GM19023 (cell line): ENCODE measurements around the gene CPEB1.

Experiments
- ATAC-seq: cut with Tn5 transposase; IDR thresholded peaks from one replicate; pipeline ENCODE4 v1.9.1; 2021; ENCODE audit warnings: mild to moderate bottlenecking, moderate library complexity; ENCODE audit not compliant: unreplicated experiment

CPEB1 gene

DNA sequence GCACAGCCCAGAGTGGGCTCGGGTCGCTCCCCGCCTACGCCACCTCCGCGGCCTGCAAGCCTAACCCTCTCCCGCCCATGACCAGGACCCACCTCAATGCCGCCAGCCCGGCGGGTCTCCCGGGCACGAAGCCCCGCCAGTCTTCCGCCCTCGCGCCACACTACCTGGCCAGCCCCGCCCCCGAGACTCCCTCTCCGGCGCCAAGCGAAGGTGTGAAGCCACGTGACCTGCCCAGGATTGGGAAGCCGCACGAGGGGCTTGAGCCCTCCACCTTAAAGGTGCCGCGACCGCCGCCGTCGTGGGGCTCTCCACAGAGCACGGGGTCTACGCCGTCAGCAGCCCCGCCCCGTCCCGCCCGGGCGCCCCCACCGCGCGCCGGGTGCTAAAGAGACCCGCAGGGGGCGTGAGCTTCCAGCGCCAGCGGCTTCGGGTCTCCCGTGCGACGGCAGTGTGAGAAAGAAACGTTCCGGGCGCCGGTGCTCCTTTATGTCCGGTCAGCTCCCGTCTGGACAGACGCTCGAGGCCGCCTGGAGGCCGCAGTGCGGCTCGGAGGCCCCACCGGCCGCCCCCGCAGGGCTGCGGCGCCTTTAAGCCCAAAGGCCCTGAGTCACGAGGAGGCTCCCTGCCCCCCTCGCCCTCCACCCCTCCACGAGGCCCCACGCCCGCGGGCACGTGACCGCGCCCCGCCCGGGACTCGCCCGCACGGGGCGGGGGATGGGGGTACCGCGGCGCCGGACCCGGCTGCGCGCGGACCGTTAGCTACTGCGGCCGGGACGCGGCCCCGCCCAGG is at the start of gene CPEB1:
TSS of gene CPEB1 (minus strand) at position 319 of the 790 bp plus-strand sequence. CDS start 18,904 bp downstream, outside the sequence.
- ATAC-seq: no peak

DNA sequence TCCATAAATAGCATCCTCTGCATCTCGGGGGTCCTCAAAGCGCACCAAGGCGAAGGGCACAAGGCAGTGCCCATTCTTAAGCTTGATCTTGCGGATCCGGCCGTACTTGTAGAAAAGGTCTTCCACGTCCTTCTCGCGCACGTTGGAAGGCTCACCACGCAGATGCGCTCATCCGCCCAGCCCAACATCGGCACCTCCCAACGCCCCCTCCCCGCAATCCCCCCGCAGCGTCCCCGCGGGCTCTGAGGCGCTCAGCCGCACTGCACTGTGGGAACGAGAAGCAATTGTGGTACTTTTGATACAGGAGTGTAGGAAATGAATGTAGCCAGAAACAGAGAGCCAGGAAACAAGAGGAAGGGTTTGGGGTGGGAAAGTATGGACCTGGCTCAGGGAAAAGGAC is 45.0 kb upstream of the CPEB1 start:
- no peak for ATAC-seq

DNA sequence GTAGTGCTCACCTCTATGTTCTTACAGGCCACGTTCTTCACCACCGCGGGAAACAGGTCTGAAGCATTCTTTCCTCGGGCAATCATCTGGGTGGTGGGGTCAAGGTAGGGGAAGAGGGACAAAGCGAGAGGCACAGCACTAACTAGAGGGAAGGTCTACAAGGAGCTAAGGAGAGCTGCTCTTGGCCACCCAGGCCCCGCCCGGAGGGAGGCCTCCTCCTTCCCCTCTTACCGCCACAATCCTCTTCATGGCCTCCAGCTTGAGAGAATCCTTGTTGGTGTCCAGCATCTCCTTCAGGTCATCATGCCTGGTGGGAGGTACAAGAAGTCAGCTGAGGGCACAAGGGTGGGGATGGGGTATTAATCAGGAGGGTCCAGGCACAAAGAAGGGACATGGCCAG is 42.0 kb upstream of the CPEB1 start:
- ATAC-seq: no peak

DNA sequence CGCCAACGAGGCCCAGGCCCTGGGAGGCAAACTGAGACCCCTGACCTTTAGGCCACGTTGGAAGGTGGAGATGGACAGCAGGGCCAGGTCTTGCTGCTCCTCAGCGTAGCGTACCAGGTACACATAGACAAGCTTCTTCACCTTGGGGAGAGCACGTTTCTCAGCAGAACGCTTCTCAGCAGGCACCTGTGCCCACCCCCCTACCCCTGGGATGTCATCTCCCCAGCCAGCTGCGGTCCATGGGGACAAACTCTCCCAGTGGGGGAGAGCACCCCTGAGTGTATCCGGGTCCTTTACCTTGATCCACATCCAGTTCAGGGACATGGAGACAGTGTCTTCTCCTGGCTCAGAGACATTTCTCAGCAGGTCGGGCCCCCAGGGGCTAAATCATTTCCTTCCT is 41.5 kb upstream of the CPEB1 start:
- ATAC-seq: no peak

DNA sequence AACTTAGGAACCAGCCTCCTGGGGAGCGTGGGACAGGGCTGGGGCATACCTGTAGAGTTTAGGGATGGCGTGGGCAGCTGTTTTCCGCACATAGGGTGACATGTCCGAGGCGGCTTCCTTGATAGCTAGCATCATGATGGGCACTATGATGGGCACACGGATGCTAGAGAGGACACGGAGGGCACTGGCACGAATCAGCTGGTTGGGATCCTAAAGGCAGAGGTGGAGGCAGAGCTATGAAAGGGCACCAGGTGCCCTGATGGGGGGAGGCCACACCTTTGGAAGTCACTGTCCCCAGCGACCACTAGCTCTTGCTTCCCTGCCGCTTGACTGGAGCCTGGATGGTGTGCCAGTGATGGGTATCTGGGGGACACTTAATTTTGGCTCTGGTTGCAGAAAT is 34.2 kb upstream of the CPEB1 start:
- no peak for ATAC-seq

DNA sequence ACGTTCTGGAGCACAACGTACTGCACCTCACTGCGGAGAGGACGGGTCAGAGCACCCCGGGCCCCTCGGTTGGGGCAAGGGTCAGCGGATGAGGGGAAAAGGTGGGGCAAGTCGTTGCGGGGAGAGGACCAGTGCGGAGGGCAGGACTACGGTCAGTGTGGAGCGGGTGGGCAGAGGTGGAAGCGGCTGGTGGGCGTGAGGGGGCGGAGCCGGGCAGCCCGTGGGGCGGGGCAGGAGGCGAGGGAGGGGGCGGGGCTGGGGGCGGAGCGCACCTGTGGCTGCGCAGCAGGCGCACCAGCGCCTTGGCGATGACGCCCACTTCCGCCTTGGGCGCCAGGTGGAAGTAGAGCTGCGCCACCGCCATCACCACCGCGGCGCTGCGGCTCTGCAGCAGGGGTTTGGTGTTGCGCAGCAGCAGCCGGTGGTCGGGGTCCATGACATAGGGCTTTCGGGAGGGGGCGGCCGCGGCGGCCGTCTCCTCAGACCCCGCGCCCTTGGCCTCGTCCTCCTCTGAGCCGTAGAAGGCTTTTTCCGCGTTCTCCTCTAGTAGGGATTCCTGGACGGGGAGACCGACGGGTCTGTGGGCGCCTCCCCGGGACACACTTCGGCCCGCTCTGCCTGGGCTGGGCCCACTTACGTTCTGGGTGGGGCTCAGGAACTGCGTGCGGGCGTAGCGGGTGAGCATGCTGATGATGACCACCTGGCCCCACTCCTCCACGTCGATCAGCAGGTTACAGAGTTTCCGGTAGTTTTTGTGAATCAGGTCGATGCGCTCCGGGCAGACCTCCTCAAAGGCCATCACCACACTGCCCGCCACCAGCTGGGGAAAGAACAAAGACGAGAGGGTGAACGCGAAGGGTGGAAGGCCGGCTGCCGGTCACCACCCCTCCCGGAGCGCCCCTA is 33.3 kb upstream of the CPEB1 start:
- ATAC-seq: peak; percentile 70

DNA sequence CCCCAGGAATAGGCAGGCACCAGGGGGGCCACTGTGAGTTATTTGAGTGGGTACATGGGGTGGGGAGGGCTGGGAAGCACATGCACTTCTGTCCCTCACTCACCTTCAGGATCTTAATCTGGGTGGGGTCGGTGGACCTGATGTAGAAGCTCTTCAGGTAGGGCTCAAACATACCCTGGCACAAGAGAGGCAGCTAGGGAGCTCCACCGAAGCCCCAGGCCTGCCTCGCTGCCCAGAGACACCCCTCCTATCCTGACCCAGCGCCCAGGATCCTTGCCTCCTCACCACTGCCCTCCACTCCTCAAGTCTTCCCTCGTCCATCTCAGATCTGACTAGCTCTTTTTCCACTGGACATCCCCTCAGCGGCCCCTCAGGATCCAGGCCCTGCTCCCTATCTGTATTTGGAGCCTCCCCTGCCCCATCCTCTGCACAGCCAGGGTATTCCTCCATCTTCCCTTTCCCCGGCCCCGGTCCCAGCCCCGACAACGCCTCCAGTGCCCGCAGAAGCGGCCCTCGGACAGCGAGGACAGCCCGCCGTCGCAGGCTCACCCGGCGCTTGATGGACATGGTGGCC is 32.5 kb upstream of the CPEB1 start:
- ATAC-seq: no peak

DNA sequence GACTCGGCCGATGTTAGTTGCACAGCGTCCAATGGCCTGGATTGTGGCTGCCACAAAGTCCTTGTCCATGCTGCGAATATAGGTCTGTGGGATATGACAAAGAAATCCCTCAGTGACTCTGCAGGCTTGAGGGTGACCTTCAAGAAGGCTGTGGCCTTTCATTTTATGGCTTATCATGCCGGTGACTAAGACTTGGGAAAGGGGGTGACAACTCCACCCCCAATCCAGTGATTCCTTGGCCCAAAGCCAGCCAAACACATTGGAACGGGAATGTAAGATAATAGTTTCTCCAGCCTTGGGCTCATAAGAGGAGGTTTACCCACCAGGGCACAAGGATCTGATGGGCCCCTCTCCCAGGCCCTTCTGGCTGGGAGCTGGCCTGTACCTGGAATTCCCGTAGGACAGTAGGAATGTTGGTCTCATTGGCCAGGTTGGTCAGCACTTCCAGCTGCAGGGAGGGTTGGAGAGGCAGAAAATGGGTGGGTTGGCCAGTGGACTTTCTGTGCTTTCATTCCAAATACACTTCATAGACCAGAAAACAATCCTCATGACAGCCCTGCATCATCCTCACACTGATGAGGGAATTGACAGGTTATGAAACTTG is 30.7 kb upstream of the CPEB1 start:
- ATAC-seq: no peak

DNA sequence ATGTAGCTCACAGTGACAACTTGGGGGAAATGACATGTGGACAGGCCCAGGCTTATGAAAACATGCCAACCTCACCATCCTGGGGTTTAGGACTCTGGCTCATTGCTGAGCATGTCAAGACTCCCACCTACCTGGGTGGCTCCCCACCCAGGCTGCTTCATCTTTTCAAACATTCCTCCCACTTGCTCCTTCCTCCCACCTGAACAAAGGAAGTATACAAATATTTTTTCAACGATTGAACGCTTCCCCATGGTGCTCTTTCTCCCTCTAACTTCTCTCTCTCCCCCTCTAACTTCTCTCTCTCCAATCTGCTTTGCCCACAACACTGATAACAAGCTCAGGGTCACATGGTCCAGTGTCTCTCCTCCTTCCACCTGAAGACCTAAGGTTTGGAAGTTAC is 27.7 kb upstream of the CPEB1 start:
- no peak for ATAC-seq

DNA sequence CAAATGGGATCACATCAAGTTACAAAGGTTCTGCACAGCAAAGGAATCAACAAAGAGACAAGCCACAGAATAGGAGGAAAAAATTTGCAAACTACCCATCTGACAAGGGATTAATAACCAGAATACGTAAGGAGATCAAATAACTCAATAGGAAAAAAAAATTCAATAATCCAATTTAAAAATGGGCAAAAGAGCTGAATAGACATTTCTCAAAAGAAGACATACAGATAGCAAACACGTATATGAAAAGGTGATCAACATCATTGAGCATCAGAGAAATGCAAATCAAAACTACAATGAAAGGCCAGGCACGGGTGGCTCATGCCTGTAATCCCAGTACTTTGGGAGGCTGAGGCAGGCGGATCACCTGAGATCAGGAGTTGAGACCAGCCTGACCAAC is 23.5 kb upstream of the CPEB1 start:
- no peak for ATAC-seq

DNA sequence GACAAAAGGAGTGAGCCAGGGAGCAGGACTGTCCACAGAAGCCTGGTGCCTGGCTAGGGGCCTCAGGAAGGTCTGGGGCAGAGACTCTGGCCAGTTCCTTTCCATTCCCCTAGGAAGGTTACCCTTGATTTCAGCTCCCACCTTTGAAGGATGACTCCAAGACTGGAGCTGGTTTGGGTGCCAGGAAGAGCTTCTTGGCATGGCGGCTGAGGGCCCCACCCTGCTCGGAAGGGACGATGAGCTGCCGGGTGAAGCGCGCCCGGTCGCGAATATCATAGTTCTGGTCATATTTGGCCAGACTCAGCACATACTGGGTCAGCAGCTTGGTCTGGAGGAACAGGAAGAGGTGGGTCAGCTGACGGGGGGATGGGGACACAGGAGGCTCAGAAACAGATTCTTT is 19.4 kb upstream of the CPEB1 start:
- ATAC-seq: no peak

DNA sequence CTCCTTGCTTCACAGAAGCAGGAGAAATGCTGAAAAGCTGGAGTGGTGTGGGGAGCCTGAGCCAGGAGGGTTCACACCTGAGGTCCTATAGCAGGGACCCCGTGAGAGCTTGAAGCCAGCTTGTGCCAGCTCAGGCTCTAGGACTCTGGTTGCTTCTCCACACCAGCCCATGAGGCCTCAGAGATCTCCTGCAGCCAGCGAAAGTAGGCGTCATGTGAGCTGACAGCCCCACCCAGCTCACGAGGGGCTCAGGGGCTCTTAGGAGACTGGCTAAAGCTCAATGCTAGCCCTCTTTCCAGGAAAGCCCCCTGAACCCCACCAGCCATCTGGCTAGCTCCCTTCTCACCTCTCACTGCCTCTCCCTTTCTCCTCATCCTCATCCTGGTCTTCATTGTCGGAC is 16.9 kb upstream of the CPEB1 start:
- no peak for ATAC-seq

DNA sequence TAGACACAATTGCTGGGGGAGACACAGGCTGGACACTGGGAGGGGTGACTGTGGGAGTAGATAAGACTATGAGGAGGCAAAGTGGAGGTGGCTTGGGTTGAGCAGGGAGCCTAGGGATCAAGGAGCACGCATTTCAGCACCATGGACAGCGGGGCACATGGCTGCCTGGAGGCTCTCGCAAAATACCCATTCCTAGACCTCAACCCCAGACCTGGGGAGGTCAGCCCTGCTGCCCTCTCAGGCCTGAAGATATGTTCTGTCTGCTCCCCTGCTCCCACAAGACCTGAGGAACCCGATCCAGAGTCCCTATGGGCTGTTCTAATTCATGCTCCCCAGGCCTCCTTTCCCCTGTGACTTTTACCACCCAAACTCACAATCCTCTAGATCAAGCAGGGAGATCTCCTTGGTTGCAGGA is 16.0 kb upstream of the CPEB1 start:
- no peak for ATAC-seq

DNA sequence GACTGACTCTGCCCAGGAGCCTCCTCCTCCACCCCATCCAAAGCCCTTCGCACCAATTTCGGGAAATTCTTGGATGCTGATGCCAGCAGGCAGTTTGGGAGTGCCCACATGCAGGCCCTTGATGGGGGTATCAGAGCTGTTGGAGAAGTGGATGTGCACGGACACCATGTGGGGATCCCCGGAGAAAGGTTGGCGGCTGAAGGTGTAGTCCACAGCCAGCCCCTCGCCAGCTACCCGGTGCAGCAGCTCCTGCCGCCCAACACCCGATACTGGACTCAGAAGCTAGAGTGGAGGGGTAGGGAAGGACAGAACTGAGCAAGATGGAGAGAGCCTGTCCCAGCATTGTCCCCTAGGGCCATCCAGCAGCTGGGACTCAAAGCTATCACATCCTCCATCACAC is 15.5 kb upstream of the CPEB1 start:
- no peak for ATAC-seq

DNA sequence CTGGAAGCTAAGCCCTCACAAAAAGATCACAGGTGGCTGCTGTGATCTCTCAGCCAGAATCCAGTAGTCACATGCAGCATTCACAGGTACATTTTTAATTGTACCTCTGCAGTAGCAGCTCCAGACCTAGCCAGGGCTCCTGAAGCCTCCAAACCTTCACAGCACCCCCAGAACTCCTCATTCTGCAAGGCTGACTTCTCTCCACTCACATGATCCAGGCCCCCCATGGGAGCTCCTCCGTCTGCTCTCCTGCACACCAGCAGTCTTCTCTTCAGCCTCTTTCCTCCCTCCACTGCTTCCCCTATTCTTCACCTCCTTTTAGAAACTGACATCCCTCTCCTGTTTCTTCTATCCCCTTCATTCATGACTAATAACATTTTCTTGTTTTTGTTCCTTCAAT is 13.2 kb upstream of the CPEB1 start:
- no peak for ATAC-seq

DNA sequence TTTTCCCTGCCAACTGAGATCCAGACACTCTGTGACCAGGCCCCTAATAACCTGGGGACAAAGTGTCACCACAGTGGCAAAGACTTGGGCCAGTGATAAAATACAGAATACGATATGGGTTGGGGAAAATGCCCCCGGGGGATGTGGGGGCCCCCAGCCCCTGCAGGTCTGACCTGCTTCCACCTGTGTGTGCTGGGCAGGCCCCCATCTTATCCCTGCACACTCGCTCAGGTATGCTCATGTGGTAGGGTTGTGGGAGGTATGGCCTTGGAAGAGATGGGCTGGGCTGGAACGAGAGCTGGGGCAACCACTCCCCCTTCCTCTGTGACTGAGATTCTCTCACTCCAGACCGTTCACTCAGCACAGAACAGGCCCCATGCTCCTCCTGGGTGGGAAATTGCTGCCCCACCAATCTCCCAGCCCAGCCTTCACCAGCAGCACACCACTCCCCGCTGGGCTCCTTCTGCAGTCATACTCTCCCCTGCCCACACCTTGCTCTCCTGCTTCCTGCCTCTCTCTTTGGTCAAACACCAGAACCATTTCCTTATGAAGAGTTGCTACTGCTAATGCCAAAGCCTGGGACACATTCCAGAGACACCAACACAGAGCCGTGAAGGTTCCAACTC is 9.6 kb upstream of the CPEB1 start:
- ATAC-seq: no peak

DNA sequence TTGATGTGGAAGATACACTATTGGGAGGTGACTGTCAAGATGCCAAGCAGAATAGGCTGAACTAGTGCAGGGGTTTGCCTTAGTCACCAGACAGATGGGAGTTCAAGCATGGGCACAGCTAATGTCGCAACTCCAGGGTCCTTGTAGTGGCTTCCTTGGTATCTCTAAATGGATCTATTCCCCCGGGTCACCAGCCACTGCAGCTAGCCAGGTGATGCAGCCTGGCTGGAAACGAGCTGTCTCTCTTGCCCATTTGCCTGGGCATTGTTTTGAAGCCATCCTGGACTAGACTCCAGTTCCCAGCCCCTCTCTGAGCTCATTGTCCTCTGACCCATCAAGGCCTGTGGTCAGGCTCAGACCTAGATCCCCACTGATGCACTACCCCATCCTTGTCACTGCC is 8.4 kb upstream of the CPEB1 start:
- ATAC-seq: no peak

DNA sequence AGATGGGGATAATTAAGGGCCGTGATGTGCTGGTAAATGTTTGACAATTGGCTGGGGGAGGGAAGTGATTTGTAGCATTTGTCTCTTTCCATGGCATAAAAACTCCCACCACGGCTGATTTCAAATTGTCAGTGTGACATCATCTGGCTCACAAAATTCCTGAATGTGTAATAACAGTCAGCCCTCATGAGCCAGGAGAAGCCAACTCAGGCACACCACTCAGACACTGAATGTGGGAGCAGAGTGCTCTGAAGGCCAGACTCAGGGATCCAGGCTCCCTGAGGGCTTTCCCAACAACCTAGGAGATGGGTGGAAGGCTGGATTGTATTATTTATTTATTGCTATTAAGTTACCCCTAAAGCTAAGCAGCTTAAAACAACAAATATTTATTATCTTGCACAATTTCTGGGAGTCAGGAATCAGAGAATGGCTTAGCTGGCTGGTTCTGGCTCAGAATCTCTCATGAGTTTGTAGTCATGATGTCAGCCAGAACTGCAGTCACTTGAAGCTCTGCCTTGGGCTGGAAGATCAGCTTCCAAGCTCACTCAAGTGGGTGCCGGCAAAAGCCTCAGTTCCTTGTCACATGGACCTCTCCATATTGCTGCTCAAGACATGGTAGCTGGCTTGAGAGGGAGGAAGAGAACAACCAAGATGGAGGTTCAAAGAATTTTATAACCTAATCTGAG is 6.5 kb upstream of the CPEB1 start:
- ATAC-seq: no peak

DNA sequence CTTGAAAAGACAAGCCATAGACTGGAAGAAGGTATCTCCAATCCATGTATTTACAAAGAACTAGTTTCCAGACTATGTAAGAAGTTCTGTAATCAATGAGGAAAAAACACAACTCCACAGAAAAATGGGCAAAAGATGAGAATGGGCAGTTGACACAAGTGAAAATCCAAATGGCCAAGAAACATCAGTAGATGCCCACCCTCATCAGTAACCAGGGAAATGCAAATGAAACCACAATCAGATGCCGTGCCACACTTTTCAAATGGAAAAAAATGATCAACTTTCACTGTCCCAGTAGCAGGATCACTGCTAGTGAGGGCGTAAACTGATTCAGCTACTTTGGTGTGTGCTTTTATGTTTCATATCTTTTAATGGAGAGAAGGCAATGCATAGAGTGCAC is 4.5 kb upstream of the CPEB1 start:
- no peak for ATAC-seq

DNA sequence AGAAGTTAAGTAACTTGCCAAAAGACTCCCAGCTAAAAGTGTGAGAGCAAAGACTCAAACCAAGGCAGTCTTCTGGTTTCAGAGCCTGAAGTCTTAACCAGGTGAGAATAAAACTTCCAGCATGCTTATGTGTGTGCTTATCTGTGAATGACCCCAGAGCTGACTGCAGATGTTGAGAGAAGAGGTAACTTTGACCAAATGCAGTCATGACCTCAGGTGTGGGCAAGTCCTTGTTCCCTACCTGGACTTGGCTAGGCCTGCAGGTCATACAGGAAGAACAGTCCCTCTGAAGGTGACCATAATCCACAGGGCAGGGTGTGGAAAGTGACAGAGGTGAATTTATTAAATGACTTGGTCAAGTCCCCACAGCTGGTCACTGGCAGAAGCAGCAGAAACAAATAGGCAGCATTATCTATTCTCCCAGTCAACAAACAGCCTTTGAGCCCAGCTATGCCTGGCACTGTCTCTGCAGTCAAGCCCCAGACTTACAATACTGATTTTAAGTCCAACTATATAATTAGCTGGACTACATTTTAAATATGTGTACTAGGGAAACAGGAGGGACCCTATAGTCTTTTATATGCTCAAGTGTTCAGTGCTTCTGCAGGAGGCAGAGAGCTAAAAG is 3.0 kb upstream of the CPEB1 start:
- no peak for ATAC-seq
